CD14-positive monocyte (primary cell): Measurements from ENCODE around the gene MRPL42. TPM values are rescaled to one million over a fixed set of nuclear protein-coding genes. Genes with fewer than 3 reads are reported as not detected.

ENCODE experiments used
- DNase-seq, 3 donors: peaks; one replicate each; pipeline ENCODE4 v3.0.0-alpha.2; 2011 to 2022
- H2AFZ ChIP-seq: 2 replicates; pipeline ENCODE4 v1.6.0; 2012; ENCODE audit warnings: mild to moderate bottlenecking, low read depth, low read length, inconsistent platforms; ENCODE audit not compliant: insufficient read depth, poor library complexity, severe bottlenecking
- H3K27ac ChIP-seq, 2 donors: 1 replicate in 1 of 2; 2 replicates in 1 of 2; pipeline ENCODE4 v1.5.1; 2012 to 2013; ENCODE audit warnings: low read length in 2 of 2, control low read depth in 1 of 2, inconsistent platforms in 1 of 2, low read depth in 1 of 2, mild to moderate bottlenecking in 1 of 2
- H3K27me3 ChIP-seq, 2 donors: one replicate each; pipeline versions ENCODE4 v1.6.0 to v1.6.1; 2011 to 2013; ENCODE audit warnings: low read length in 2 of 2; ENCODE audit not compliant: control insufficient read depth in 2 of 2, insufficient read depth in 2 of 2
- H3K36me3 ChIP-seq, 2 donors: replicated peaks in 1 of 2; 1 replicate in 1 of 2; 2 replicates in 1 of 2; pipeline versions ENCODE4 v1.5.1 to v1.6.1; 2012 to 2013; ENCODE audit warnings: low read length in 2 of 2, control low read depth in 1 of 2, inconsistent platforms in 1 of 2, mild to moderate bottlenecking in 1 of 2; ENCODE audit not compliant: insufficient read depth in 2 of 2, control insufficient read depth in 1 of 2
- H3K4me1 ChIP-seq, 2 donors: 1 replicate in 1 of 2; 2 replicates in 1 of 2; pipeline versions ENCODE4 v1.5.1 to v1.6.1; 2012 to 2013; ENCODE audit warnings: low read length in 2 of 2, control low read depth in 1 of 2, inconsistent platforms in 1 of 2, mild to moderate bottlenecking in 1 of 2, moderate library complexity in 1 of 2; ENCODE audit not compliant: insufficient read depth in 2 of 2, control insufficient read depth in 1 of 2
- H3K4me2 ChIP-seq: replicated peaks from 2 replicates; pipeline ENCODE3; 2012; ENCODE audit warnings: low read length, moderate library complexity, mild to moderate bottlenecking; ENCODE audit not compliant: poor library complexity, severe bottlenecking; ENCODE audit errors: extremely low read depth
- H3K4me3 ChIP-seq, 3 experiments: fragments of 200-600 bp in 1 of 3; sonication (generic) in 1 of 3; replicated peaks in 1 of 3; 1 replicate in 2 of 3; 2 replicates in 1 of 3; pipeline ENCODE4 v1.5.1; 2011 to 2013; ENCODE audit warnings: low read length in 3 of 3, mild to moderate bottlenecking in 3 of 3, control low read depth in 2 of 3, low read depth in 2 of 3, inconsistent platforms in 1 of 3, moderate library complexity in 1 of 3
- H3K79me2 ChIP-seq: 2 replicates; pipeline ENCODE4 v1.6.0; 2012; ENCODE audit warnings: mild to moderate bottlenecking, control low read depth, inconsistent platforms, low read length, moderate library complexity; ENCODE audit not compliant: insufficient read depth
- H3K9ac ChIP-seq: 2 replicates; pipeline ENCODE4 v1.6.0; 2017; ENCODE audit warnings: low read length, mild to moderate bottlenecking; ENCODE audit not compliant: insufficient read depth, poor library complexity, severe bottlenecking
- H3K9me3 ChIP-seq, 2 donors: replicated peaks in 1 of 2; 1 replicate in 1 of 2; 2 replicates in 1 of 2; pipeline versions ENCODE4 v1.5.1 to v1.6.1; 2012 to 2013; ENCODE audit warnings: low read length in 2 of 2, control low read depth in 1 of 2; ENCODE audit not compliant: control insufficient read depth in 1 of 2, insufficient read depth in 1 of 2
- H4K20me1 ChIP-seq: 2 replicates; pipeline ENCODE4 v1.6.0; 2012; ENCODE audit warnings: mild to moderate bottlenecking, low read length, control low read depth, moderate library complexity; ENCODE audit not compliant: insufficient read depth
- H3K27ac Mint-ChIP-seq, 7 donors: one replicate each; pipeline ENCODE4 v1.8.0; 2020; ENCODE audit warnings: mild to moderate bottlenecking in 7 of 7, mixed read lengths in 7 of 7, moderate library complexity in 6 of 7, inconsistent platforms in 2 of 7
- H3K27me3 Mint-ChIP-seq, 3 donors: one replicate each; pipeline ENCODE4 v1.8.0; 2021 to 2022; ENCODE audit warnings: low read depth in 3 of 3, mild to moderate bottlenecking in 3 of 3, mixed read lengths in 3 of 3, moderate library complexity in 3 of 3, inconsistent platforms in 1 of 3
- H3K36me3 Mint-ChIP-seq, 2 donors: one replicate each; pipeline ENCODE4 v1.8.0; 2020; ENCODE audit warnings: mixed read lengths in 2 of 2, inconsistent platforms in 1 of 2, mild to moderate bottlenecking in 1 of 2
- H3K4me1 Mint-ChIP-seq: one replicate; pipeline ENCODE4 v1.8.0; 2020; ENCODE audit warnings: mild to moderate bottlenecking, mixed read lengths
- H3K4me3 Mint-ChIP-seq, 2 donors: one replicate each; pipeline ENCODE4 v1.8.0; 2020; ENCODE audit warnings: mild to moderate bottlenecking in 2 of 2, mixed read lengths in 2 of 2, moderate library complexity in 1 of 2
- H3K9me3 Mint-ChIP-seq, 7 donors: one replicate each; pipeline ENCODE4 v1.8.0; 2020 to 2022; ENCODE audit warnings: mixed read lengths in 7 of 7, mild to moderate bottlenecking in 6 of 7, moderate library complexity in 6 of 7, inconsistent platforms in 2 of 7
- CTCF ChIP-seq: fragments of 200-600 bp; IDR thresholded peaks from one replicate; pipeline ENCODE4 v1.8.0; 2022; ENCODE audit warnings: antibody characterized with exemption, mild to moderate bottlenecking
- intact Hi-C, 2 donors: fragments of 100-400 bp; cut with micrococcal nuclease; formaldehyde crosslinking; loops; one replicate each; pipeline versions ENCODE4 v1.15.0 to v1.15.1; 2023
- polyA plus RNA-seq, 3 donors: library from polyadenylated mRNA; depleted of rRNA in 1 of 3; unstranded in 2 of 3; stranded (reverse) in 1 of 3; fragments of 300-500 nt in 2 of 3; fragments of >200 nt in 1 of 3; fragmentation: Illumina TruSeq in 2 of 3; gene quantifications; 1 replicate in 2 of 3; 2 replicates in 1 of 3; pipeline ENCODE4 v1.2.3, GENCODE V29; 2012 to 2021

Gene MRPL42
- polyA plus RNA-seq, 3 donors = 15.7 to 68.3 (median 62.8) TPM

GRCh38 chr12:93469386-93469785, 2.1 kb downstream of the MRPL42 start:
- Histone ChIP-seq H3K4me2 (no peak overlapping the region), H3K9me3 (no peaks in the 10 kb centered on the region)
- no peak overlapping the region for H3K27ac Mint-ChIP-seq

GRCh38 chr12:93476555-93476954, 9.2 kb downstream of the MRPL42 start:
- Histone ChIP-seq H3K9me3 (no peaks in the 10 kb centered on the region), H3K9ac (no peak overlapping the region), H3K4me2 (no peak overlapping the region), H3K27ac (no peak overlapping the region), H4K20me1 (no peaks in the 10 kb centered on the region), H3K4me1 (no peaks in the 10 kb centered on the region), H2AFZ (no peak overlapping the region), H3K4me3 (no peak overlapping the region), H3K27me3 (no peaks in the 10 kb centered on the region), H3K79me2 (peaks cover 3% of the 10 kb centered on the region), H3K36me3 (peaks cover 32 to 79% of the 10 kb centered on the region in 2 donors)
- Mint-ChIP-seq H3K27ac (no peak overlapping the region), H3K36me3 (peaks cover 37 to 41% of the 10 kb centered on the region in 2 donors), H3K4me1 (no peaks in the 10 kb centered on the region), H3K27me3 (peaks cover 0 to 1% (median 0%) of the 10 kb centered on the region in 3 donors), H3K9me3 (peaks cover 0 to 1% (median 0%) of the 10 kb centered on the region in 7 donors), H3K4me3 (no peak overlapping the region)
- no peak for DNase-seq
- no peak for TF ChIP-seq CTCF
- intact Hi-C loops = no loop called here

More at GRCh38 chr12:93469386-93469785, 2.1 kb downstream of the MRPL42 start:
- peaks cover 6 to 9% of the 10 kb centered on the region in 2 donors for H3K4me1 ChIP-seq
- no peaks in the 10 kb centered on the region for H4K20me1 ChIP-seq
- no peak overlapping the region for H2AFZ ChIP-seq
- DNase-seq = no peak
- H3K4me1 Mint-ChIP-seq = peaks cover 21% of the 10 kb centered on the region
- no peak overlapping the region for H3K9ac ChIP-seq
- peaks cover 12 to 44% of the 10 kb centered on the region in 2 donors for H3K36me3 ChIP-seq
- peaks cover 0 to 3% (median 0%) of the 10 kb centered on the region in 7 donors for H3K9me3 Mint-ChIP-seq
- H3K36me3 Mint-ChIP-seq = peaks cover 20 to 23% of the 10 kb centered on the region in 2 donors
- peaks cover 34% of the 10 kb centered on the region for H3K79me2 ChIP-seq
- intact Hi-C loops = no loop called here
- peaks cover 0 to 3% (median 0%) of the 10 kb centered on the region in 3 donors for H3K27me3 Mint-ChIP-seq
- no peaks in the 10 kb centered on the region for H3K27me3 ChIP-seq
- H3K27ac ChIP-seq = no peak overlapping the region
- H3K4me3 Mint-ChIP-seq = no peak overlapping the region
- no peak overlapping the region for H3K4me3 ChIP-seq
- no peak for TF ChIP-seq CTCF
